ENCODE measurements around the gene PAM. TPM values are rescaled to one million over a fixed set of nuclear protein-coding genes. Genes with fewer than 3 reads are reported as not detected.
A peak's percentile ranks its signal among the peaks of the same experiment; 100 is the strongest.

The PAM gene
- total and polyA plus RNA-seq, 2 of the 13 experiments (the other 11 are each of a cell fraction or from before 2014, with no cell fraction given) = 20.2 to 79.1 TPM

DNA sequence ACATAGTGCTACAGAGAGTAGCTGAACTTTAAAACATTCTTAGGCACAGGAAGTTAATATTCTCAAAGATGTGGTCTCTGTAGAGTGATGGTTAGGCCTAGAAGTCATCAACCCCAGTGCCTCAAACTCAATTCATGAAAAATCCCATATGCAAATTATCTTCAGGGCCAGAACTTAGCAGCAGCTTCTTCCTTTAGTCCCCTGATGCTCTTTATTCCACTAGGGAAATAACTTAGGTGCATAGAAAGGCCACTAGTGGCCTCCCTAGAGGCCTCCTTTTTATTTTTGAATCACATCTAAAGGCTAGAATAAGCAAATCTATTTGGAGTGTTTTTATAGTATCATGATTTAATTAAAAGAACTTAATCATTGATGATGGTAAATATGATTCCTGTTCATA, 276.5 kb downstream of the PAM start:
- Histone ChIP-seq H3K4me3 (replicated peaks in 1 of 3; ENCODE audit: insufficient read depth in 1 of 3, low read depth in 2 of 3, low read length in 3 of 3) (no peak overlapping the region), H3K27ac (ENCODE audit: extremely low read length, insufficient read depth, low read length) (no peak overlapping the region), H3K4me1 (ENCODE audit: insufficient read depth, low read length) (no peaks in the 10 kb centered on the region), H3K79me2 (ENCODE audit: insufficient read depth, low read length) (no peaks in the 10 kb centered on the region), H3K9ac (ENCODE audit: insufficient read depth, low read depth, low read length) (no peak overlapping the region), H2AFZ (ENCODE audit: low read length) (no peak overlapping the region), H3K4me2 (ENCODE audit: low read depth, low read length) (no peak overlapping the region), H3K9me3 (ENCODE audit: low read length) (no peaks in the 10 kb centered on the region), H4K20me1 (ENCODE audit: insufficient read depth, low read length) (no peaks in the 10 kb centered on the region), H3K36me3 (replicated peaks in 1 of 2; ENCODE audit: control insufficient read depth in 1 of 2, insufficient read depth in 2 of 2, low read length in 2 of 2) (no peaks in the 10 kb centered on the region), H3K27me3 (ENCODE audit: control insufficient read depth in 1 of 2, insufficient read depth in 2 of 2, low read length in 2 of 2) (no peaks in the 10 kb centered on the region)
- DNase-seq (ENCODE audit: low spot score) = no peak
- intact Hi-C loops (cut with micrococcal nuclease; ENCODE audit: unreplicated experiment) = no loop called here
- no peak for FAIRE-seq
- POLR2A ChIA-PET = no interaction called here
- peak; percentile 65; the same call in 2 of the 3 replicates for ATAC-seq
- CTCF ChIA-PET (ENCODE audit: low intra/inter-chr PET ratio, low total read pairs) = no interaction called here
- no TSS peak for BruUV-seq (replicated peaks)
- TF ChIP-seq MEF2D (CRISPR knock-in tag; IDR thresholded peaks at IDR 0.05) = no peak
- no peak for TF ChIP-seq RBAK (CRISPR knock-in tag; IDR thresholded peaks at IDR 0.05)
- no peak for TF ChIP-seq HOXD1 (CRISPR knock-in tag; IDR thresholded peaks at IDR 0.05)
- TF ChIP-seq ZNF20 (CRISPR knock-in tag; IDR thresholded peaks at IDR 0.05) = no peak
- no peak for TF ChIP-seq BRD4 (CRISPR knock-in tag; IDR thresholded peaks at IDR 0.05)
- no peak for TF ChIP-seq ZNF607 (CRISPR knock-in tag; IDR thresholded peaks at IDR 0.05; ENCODE audit: borderline replicate concordance)
- no peak for TF ChIP-seq SMYD3 (CRISPR knock-in tag; IDR thresholded peaks at IDR 0.05)
- TF ChIP-seq WIZ (CRISPR knock-in tag; IDR thresholded peaks at IDR 0.05) = no peak
- no peak for TF ChIP-seq THAP8 (CRISPR knock-in tag; IDR thresholded peaks at IDR 0.05; ENCODE audit: borderline replicate concordance)
- TF ChIP-seq, protein P1, sequence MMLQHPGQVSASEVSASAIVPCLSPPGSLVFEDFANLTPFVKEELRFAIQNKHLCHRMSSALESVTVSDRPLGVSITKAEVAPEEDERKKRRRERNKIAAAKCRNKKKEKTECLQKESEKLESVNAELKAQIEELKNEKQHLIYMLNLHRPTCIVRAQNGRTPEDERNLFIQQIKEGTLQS (CRISPR knock-in tag; IDR thresholded peaks at IDR 0.05) = no peak
- no peak for TF ChIP-seq ZNF660 (CRISPR knock-in tag; IDR thresholded peaks at IDR 0.05; ENCODE audit: borderline replicate concordance, low read depth)
- no peak for TF ChIP-seq ZNF124 (CRISPR knock-in tag; IDR thresholded peaks at IDR 0.05)
- no peak for TF ChIP-seq KLF11 (CRISPR knock-in tag; IDR thresholded peaks at IDR 0.05)
- no peak for TF ChIP-seq GPBP1L1 (CRISPR knock-in tag; IDR thresholded peaks at IDR 0.05)
- no peak for TF ChIP-seq MBNL3 (CRISPR knock-in tag; conservative IDR thresholded peaks at IDR 0.05)
- TF ChIP-seq ZNF510 (CRISPR knock-in tag; IDR thresholded peaks at IDR 0.05; ENCODE audit: low read depth) = no peak
- in situ Hi-C loops (cut with HindIII; ENCODE audit: extremely low pct_ligation_motif_present, low pct_unique_long_range_greater_than_20kb) = no loop called here
